K562 (cell line): ENCODE measurements around the gene DOP1A. TPM values are rescaled to one million over a fixed set of nuclear protein-coding genes. Genes with fewer than 3 reads are reported as not detected.

ENCODE experiments used
- ATAC-seq: fragments of 200-7000 bp; cut with Tn5 transposase; 3 replicates; pipeline ENCODE4 v1.9.1; 2020; ENCODE audit warnings: moderate library complexity
- BruUV-seq: library from RNA; stranded (reverse); fragments of 400-500 nt; replicated peaks from 2 replicates; lab custom pipeline; 2021; lab: Mats Ljungman, UMichigan
- CTCF ChIA-PET: fragments of 300-600 bp; formaldehyde crosslinking; extraction: SDS; loops from one replicate; lab custom pipeline; 2021; ENCODE audit warnings: low intra/inter-chr PET ratio; lab: Yijun Ruan, JAX
- POLR2A ChIA-PET: fragments of 300-600, 350-650 bp; sonication (Branson Sonifier 250); formaldehyde crosslinking; extraction: SDS; loops from one replicate; lab custom pipeline; 2021; ENCODE audit warnings: antibody characterized with exemption, inconsistent platforms; lab: Yijun Ruan, JAX
- DNase-seq, 4 experiments: peaks; one replicate each; pipeline versions ENCODE4 v3.0.0 to v3.0.0-alpha.2; 2011 to 2018; ENCODE audit warnings: low spot score in 3 of 4, mixed read lengths in 3 of 4; ENCODE audit errors: extremely low read depth in 1 of 4
- FAIRE-seq: peaks from 2 replicates; lab custom pipeline; 2011; peaks lifted over from hg19 to GRCh38; lab: Jason Lieb, UNC
- H2AFZ ChIP-seq: 2 replicates; pipeline ENCODE4 v1.6.0; 2011; ENCODE audit warnings: low read depth, low read length, control low read depth, inconsistent platforms
- H3K27ac ChIP-seq: fragments of 200-600 bp; 3 replicates; pipeline ENCODE4 v1.8.0; 2011; ENCODE audit warnings: low read depth, mild to moderate bottlenecking, control low read depth, inconsistent platforms, low read length, moderate library complexity, mixed read lengths; ENCODE audit errors: extremely low read depth
- H3K27me3 ChIP-seq, 2 experiments: fragments of 300-600 bp in 1 of 2; 2 replicates in 1 of 2; 3 replicates in 1 of 2; pipeline versions ENCODE4 v1.6.0 to v1.8.0; 2011; ENCODE audit warnings: inconsistent platforms in 2 of 2, low read length in 2 of 2, mild to moderate bottlenecking in 1 of 2, mixed read lengths in 1 of 2, moderate library complexity in 1 of 2; ENCODE audit not compliant: control insufficient read depth in 2 of 2, insufficient read depth in 2 of 2
- H3K36me3 ChIP-seq: fragments of 300-600 bp; 3 replicates; pipeline ENCODE4 v1.8.0; 2011; ENCODE audit warnings: mild to moderate bottlenecking, low read length, inconsistent platforms; ENCODE audit not compliant: control insufficient read depth, insufficient read depth
- H3K4me1 ChIP-seq, 2 experiments: fragments of 200-600 bp in 1 of 2; replicated peaks in 1 of 2; 2 replicates in 1 of 2; 3 replicates in 1 of 2; pipeline versions ENCODE4 v1.5.1 to v1.8.0; 2011; ENCODE audit warnings: inconsistent platforms in 2 of 2, low read length in 2 of 2, mild to moderate bottlenecking in 1 of 2, mixed read lengths in 1 of 2, moderate library complexity in 1 of 2; ENCODE audit not compliant: control insufficient read depth in 2 of 2, insufficient read depth in 2 of 2
- H3K4me2 ChIP-seq: 2 replicates; pipeline ENCODE4 v1.6.1; 2011; ENCODE audit warnings: low read length, control low read depth, inconsistent platforms, mixed read lengths; ENCODE audit not compliant: insufficient read depth
- H3K4me3 ChIP-seq: fragments of 200-600 bp; sonication (generic), shearing (Covaris generic); 2 replicates; pipeline ENCODE4 v1.5.1; 2016; ENCODE audit warnings: control low read depth, inconsistent platforms
- H3K79me2 ChIP-seq: fragments of 200-600 bp; 3 replicates; pipeline ENCODE4 v1.8.0; 2011; ENCODE audit warnings: low read length, inconsistent platforms; ENCODE audit not compliant: control insufficient read depth, insufficient read depth
- H3K9ac ChIP-seq, 2 experiments: 2 replicates each; pipeline versions ENCODE4 v1.6.0 to v1.6.1; 2011; ENCODE audit warnings: low read depth in 2 of 2, low read length in 2 of 2, control low read depth in 1 of 2, inconsistent platforms in 1 of 2, mild to moderate bottlenecking in 1 of 2, mixed read lengths in 1 of 2; ENCODE audit not compliant: insufficient read depth in 1 of 2
- H3K9me1 ChIP-seq: one replicate; pipeline ENCODE4 v1.6.0; 2011; ENCODE audit warnings: inconsistent platforms, mild to moderate bottlenecking, low read length, moderate library complexity; ENCODE audit not compliant: control insufficient read depth, insufficient read depth
- H3K9me3 ChIP-seq: replicated peaks from 2 replicates; pipeline ENCODE4 v1.5.1; 2011; ENCODE audit warnings: low read depth, low read length, inconsistent platforms; ENCODE audit not compliant: control insufficient read depth, insufficient read depth
- H4K20me1 ChIP-seq: replicated peaks from 2 replicates; pipeline ENCODE4 v1.6.1; 2011; ENCODE audit warnings: low read length, inconsistent platforms, mixed read lengths; ENCODE audit not compliant: control insufficient read depth, insufficient read depth
- AFF1 ChIP-seq, 2 experiments: fragments of 450-650 bp; IDR thresholded peaks; 2 replicates each; pipeline ENCODE4 v1.6.1; 2018; ENCODE audit warnings: mild to moderate bottlenecking in 2 of 2, low read depth in 1 of 2; ENCODE audit not compliant: partially characterized antibody in 2 of 2
- MAFK ChIP-seq: IDR thresholded peaks from 2 replicates; pipeline ENCODE4 v1.6.1; 2011; ENCODE audit warnings: low read length, improper control_type of control experiment
- POLR2G ChIP-seq: fragments of 200-400 bp; formaldehyde crosslinking; IDR thresholded peaks from 2 replicates; pipeline ENCODE4 v1.6.1; 2017; ENCODE audit warnings: low read depth, mild to moderate bottlenecking, antibody characterized with exemption, low read length, moderate library complexity
- POLR3G ChIP-seq: IDR thresholded peaks from 2 replicates; pipeline ENCODE4 v1.6.1; 2011; ENCODE audit not compliant: insufficient read length, insufficient replicate concordance; ENCODE audit errors: extremely low read depth
- SIRT6 ChIP-seq: IDR thresholded peaks from one replicate; pipeline ENCODE4 v1.6.1; 2012; ENCODE audit warnings: low read depth, mild to moderate bottlenecking, control low read depth, inconsistent platforms, low read length, moderate library complexity
- SMARCA5 ChIP-seq: fragments of 450-650 bp; IDR thresholded peaks from 2 replicates; pipeline ENCODE4 v1.6.1; 2016
- SNRNP70 ChIP-seq: fragments of 200-400 bp; formaldehyde crosslinking; optimal IDR thresholded peaks from 2 replicates; pipeline ENCODE3; 2017; ENCODE audit warnings: low read depth, low read length
- THRB ChIP-seq: fragments of 450-650 bp; formaldehyde crosslinking; conservative IDR thresholded peaks from 2 replicates; pipeline ENCODE4 v1.4.0; 2022; ENCODE audit warnings: mild to moderate bottlenecking, missing genetic modification characterization
- ZNF121 ChIP-seq: sonication (generic); formaldehyde crosslinking; conservative IDR thresholded peaks from 2 replicates; pipeline ENCODE4 v1.8.0; 2022; ENCODE audit warnings: missing genetic modification reagents
- ZNF444 ChIP-seq: fragments of 250-450 bp; sonication (Bioruptor Pico); IDR thresholded peaks from 2 replicates; pipeline ENCODE4 v1.4.0; 2020; ENCODE audit warnings: mild to moderate bottlenecking, moderate library complexity
- WGBS: fragments of 100-300 bp; shearing (Covaris generic); methylation state at CpG from one replicate; pipeline ENCODE4 v1.1.6; 2016; ENCODE audit warnings: low coverage, mixed read lengths; ENCODE audit not compliant: insufficient coverage; ENCODE audit errors: missing lambda C conversion rate; 5-methylcytosine and 5-hydroxymethylcytosine counted together
- in situ Hi-C: fragments of 300-500 bp; cut with MboI; formaldehyde crosslinking; loops from 4 replicates; pipeline ENCODE4 v1.15.0; 2018; ENCODE audit warnings: inconsistent platforms, mixed read lengths
- intact Hi-C: fragments of 100-400 bp; cut with micrococcal nuclease; formaldehyde crosslinking; loops from 2 replicates; pipeline ENCODE4 v1.14.2; 2022
- polyA plus RNA-seq, 8 experiments: library from polyadenylated mRNA; depleted of rRNA in 4 of 8; stranded (reverse) in 5 of 8; unstranded in 3 of 8; fragments of >200 nt; fragmentation: Nextera tagmentation in 2 of 8; fragmentation: Illumina TruSeq in 1 of 8; extraction: Ambion mirVana in 2 of 8; extraction: Trizol in 1 of 8; gene quantifications; 2 replicates each; pipeline versions ENCODE4 v1.2.1 to v1.2.3, GENCODE V29; 2011 to 2014; ENCODE audit warnings: inconsistent platforms in 1 of 8, missing spikeins in 1 of 8
- total RNA-seq, 7 experiments: library from RNA; depleted of rRNA in 6 of 7; stranded (reverse); fragments of >200 nt in 6 of 7; fragmentation: Illumina TruSeq in 2 of 7; extraction: Trizol in 2 of 7; gene quantifications; 2 replicates each; pipeline versions ENCODE4 v1.2.1 to v1.2.3, GENCODE V29; 2011 to 2021; ENCODE audit warnings: low replicate concordance in 1 of 7

DOP1A gene
- total and polyA plus RNA-seq, 9 of the 15 experiments (the other 6 are each of a cell fraction or from before 2014, with no cell fraction given), result 0.75 to 10.5 (median 4.4) TPM

- H3K9me3 ChIP-seq, result no peaks in the 10 kb centered on the region
- WGBS, result 100% methylated on average over 1 of the region's 1 CpG
- H3K27me3 ChIP-seq, result no peaks in the 10 kb centered on the region
- in situ Hi-C loops (no loop called here), intact Hi-C loops (no loop called here)
- no TSS peak for BruUV-seq
- no peaks in the 10 kb centered on the region for H3K79me2 ChIP-seq
- ChIA-PET POLR2A (interaction anchor here (1.1 to 1.5 kb wide), 2 partner anchors 12 to 15 kb away, joined by 5 read pairs; no protein-coding TSS in a partner anchor), CTCF (no interaction called here)
- H3K4me2 ChIP-seq, result no peak overlapping the region
- H3K9ac ChIP-seq, result no peak overlapping the region
- H2AFZ ChIP-seq, result no peak overlapping the region
- no peak overlapping the region for H3K27ac ChIP-seq
- peaks cover 86% of the 10 kb centered on the region for H3K36me3 ChIP-seq
- ATAC-seq, result no peak
- TF ChIP-seq POLR3G, result no peak
- TF ChIP-seq SMARCA5, result no peak
- no peak for TF ChIP-seq SNRNP70
- no peak for TF ChIP-seq POLR2G
- no peak for TF ChIP-seq SIRT6
- no peak for TF ChIP-seq ZNF121
- TF ChIP-seq MAFK, result no peak
- TF ChIP-seq THRB (CRISPR knock-in tag), result no peak
- TF ChIP-seq AFF1 (IDR thresholded peaks at IDR 0.05; ENCODE audit: low read depth in 1 of 2, partially characterized antibody in 2 of 2), result no peak
- no peak for TF ChIP-seq ZNF444
- no peaks in the 10 kb centered on the region for H3K4me1 ChIP-seq
- no peaks in the 10 kb centered on the region for H3K9me1 ChIP-seq
- no peaks in the 10 kb centered on the region for H4K20me1 ChIP-seq
- no peak overlapping the region for H3K4me3 ChIP-seq
- no peak for DNase-seq
- no peak for FAIRE-seq
Observed at GRCh38 chr6:83169511-83169910, 102.0 kb downstream of the DOP1A start.
